K562 (cell line): ENCODE measurements around the gene POLR1A. TPM values are rescaled to one million over a fixed set of nuclear protein-coding genes. Genes with fewer than 3 reads are reported as not detected.

ENCODE experiments used
- ATAC-seq: fragments of 200-7000 bp; cut with Tn5 transposase; 3 replicates; pipeline ENCODE4 v1.9.1; 2020; ENCODE audit warnings: moderate library complexity
- BruUV-seq: library from RNA; stranded (reverse); fragments of 400-500 nt; replicated peaks from 2 replicates; lab custom pipeline; 2021; lab: Mats Ljungman, UMichigan
- CTCF ChIA-PET: fragments of 300-600 bp; formaldehyde crosslinking; extraction: SDS; loops from one replicate; lab custom pipeline; 2021; ENCODE audit warnings: low intra/inter-chr PET ratio; lab: Yijun Ruan, JAX
- POLR2A ChIA-PET: fragments of 300-600, 350-650 bp; sonication (Branson Sonifier 250); formaldehyde crosslinking; extraction: SDS; loops from one replicate; lab custom pipeline; 2021; ENCODE audit warnings: antibody characterized with exemption, inconsistent platforms; lab: Yijun Ruan, JAX
- DNase-seq, 4 experiments: peaks; one replicate each; pipeline versions ENCODE4 v3.0.0 to v3.0.0-alpha.2; 2011 to 2018; ENCODE audit warnings: low spot score in 3 of 4, mixed read lengths in 3 of 4; ENCODE audit errors: extremely low read depth in 1 of 4
- FAIRE-seq: peaks from 2 replicates; lab custom pipeline; 2011; peaks lifted over from hg19 to GRCh38; lab: Jason Lieb, UNC
- H2AFZ ChIP-seq: 2 replicates; pipeline ENCODE4 v1.6.0; 2011; ENCODE audit warnings: low read depth, low read length, control low read depth, inconsistent platforms
- H3K27ac ChIP-seq: fragments of 200-600 bp; 3 replicates; pipeline ENCODE4 v1.8.0; 2011; ENCODE audit warnings: low read depth, mild to moderate bottlenecking, control low read depth, inconsistent platforms, low read length, moderate library complexity, mixed read lengths; ENCODE audit errors: extremely low read depth
- H3K27me3 ChIP-seq, 2 experiments: fragments of 300-600 bp in 1 of 2; 2 replicates in 1 of 2; 3 replicates in 1 of 2; pipeline versions ENCODE4 v1.6.0 to v1.8.0; 2011; ENCODE audit warnings: inconsistent platforms in 2 of 2, low read length in 2 of 2, mild to moderate bottlenecking in 1 of 2, mixed read lengths in 1 of 2, moderate library complexity in 1 of 2; ENCODE audit not compliant: control insufficient read depth in 2 of 2, insufficient read depth in 2 of 2
- H3K36me3 ChIP-seq: fragments of 300-600 bp; 3 replicates; pipeline ENCODE4 v1.8.0; 2011; ENCODE audit warnings: mild to moderate bottlenecking, low read length, inconsistent platforms; ENCODE audit not compliant: control insufficient read depth, insufficient read depth
- H3K4me1 ChIP-seq, 2 experiments: fragments of 200-600 bp in 1 of 2; replicated peaks in 1 of 2; 2 replicates in 1 of 2; 3 replicates in 1 of 2; pipeline versions ENCODE4 v1.5.1 to v1.8.0; 2011; ENCODE audit warnings: inconsistent platforms in 2 of 2, low read length in 2 of 2, mild to moderate bottlenecking in 1 of 2, mixed read lengths in 1 of 2, moderate library complexity in 1 of 2; ENCODE audit not compliant: control insufficient read depth in 2 of 2, insufficient read depth in 2 of 2
- H3K4me2 ChIP-seq: 2 replicates; pipeline ENCODE4 v1.6.1; 2011; ENCODE audit warnings: low read length, control low read depth, inconsistent platforms, mixed read lengths; ENCODE audit not compliant: insufficient read depth
- H3K4me3 ChIP-seq: fragments of 200-600 bp; sonication (generic), shearing (Covaris generic); 2 replicates; pipeline ENCODE4 v1.5.1; 2016; ENCODE audit warnings: control low read depth, inconsistent platforms
- H3K79me2 ChIP-seq: fragments of 200-600 bp; 3 replicates; pipeline ENCODE4 v1.8.0; 2011; ENCODE audit warnings: low read length, inconsistent platforms; ENCODE audit not compliant: control insufficient read depth, insufficient read depth
- H3K9ac ChIP-seq, 2 experiments: 2 replicates each; pipeline versions ENCODE4 v1.6.0 to v1.6.1; 2011; ENCODE audit warnings: low read depth in 2 of 2, low read length in 2 of 2, control low read depth in 1 of 2, inconsistent platforms in 1 of 2, mild to moderate bottlenecking in 1 of 2, mixed read lengths in 1 of 2; ENCODE audit not compliant: insufficient read depth in 1 of 2
- H3K9me1 ChIP-seq: one replicate; pipeline ENCODE4 v1.6.0; 2011; ENCODE audit warnings: inconsistent platforms, mild to moderate bottlenecking, low read length, moderate library complexity; ENCODE audit not compliant: control insufficient read depth, insufficient read depth
- H3K9me3 ChIP-seq: replicated peaks from 2 replicates; pipeline ENCODE4 v1.5.1; 2011; ENCODE audit warnings: low read depth, low read length, inconsistent platforms; ENCODE audit not compliant: control insufficient read depth, insufficient read depth
- H4K20me1 ChIP-seq: replicated peaks from 2 replicates; pipeline ENCODE4 v1.6.1; 2011; ENCODE audit warnings: low read length, inconsistent platforms, mixed read lengths; ENCODE audit not compliant: control insufficient read depth, insufficient read depth
- DEAF1 ChIP-seq: fragments of 450-650 bp; formaldehyde crosslinking; IDR thresholded peaks from 2 replicates; pipeline ENCODE4 v1.4.0; 2020; ENCODE audit warnings: mild to moderate bottlenecking, moderate library complexity
- ELF2 ChIP-seq: fragments of 250-450 bp; sonication (Bioruptor Pico); IDR thresholded peaks from 2 replicates; pipeline ENCODE4 v1.5.0; 2021; ENCODE audit warnings: mild to moderate bottlenecking
- ID3 ChIP-seq, 2 experiments: fragments of 250-450 bp in 1 of 2; fragments of 450-650 bp in 1 of 2; sonication (Bioruptor Pico) in 1 of 2; IDR thresholded peaks; 2 replicates each; pipeline versions ENCODE4 v1.6.1 to v1.8.0; 2016 to 2021; ENCODE audit warnings: mild to moderate bottlenecking in 2 of 2, moderate library complexity in 2 of 2, missing compliant biosample characterization in 1 of 2, missing genetic modification characterization in 1 of 2
- KDM1A ChIP-seq, 2 experiments: fragments of 450-650 bp; IDR thresholded peaks; 2 replicates each; pipeline ENCODE4 v1.6.1; 2016; ENCODE audit warnings: mild to moderate bottlenecking in 2 of 2
- NEUROD1 ChIP-seq: fragments of 150-350 bp; IDR thresholded peaks from 2 replicates; pipeline ENCODE4 v1.6.1; 2014; ENCODE audit warnings: borderline replicate concordance, low read length, low read depth; ENCODE audit not compliant: partially characterized antibody
- NFIX ChIP-seq: fragments of 250-450 bp; sonication (Bioruptor Pico); IDR thresholded peaks from 2 replicates; pipeline ENCODE4 v1.4.0; 2020; ENCODE audit warnings: low read depth, mild to moderate bottlenecking, moderate library complexity
- TFE3 ChIP-seq: fragments of 450-650 bp; formaldehyde crosslinking; IDR thresholded peaks from 2 replicates; pipeline ENCODE4 v1.4.0; 2020; ENCODE audit warnings: mild to moderate bottlenecking, mixed read lengths
- THAP7 ChIP-seq: fragments of 250-450 bp; sonication (Bioruptor Pico); IDR thresholded peaks from 2 replicates; pipeline ENCODE4 v1.5.0; 2021
- ZNF140 ChIP-seq: fragments of 250-450 bp; sonication (Bioruptor Pico); IDR thresholded peaks from 2 replicates; pipeline ENCODE4 v1.8.0; 2021; ENCODE audit warnings: moderate library complexity, mild to moderate bottlenecking, inconsistent platforms
- ZNF3 ChIP-seq: fragments of 250-450 bp; sonication (Bioruptor Pico); IDR thresholded peaks from 2 replicates; pipeline ENCODE4 v1.5.0; 2021; ENCODE audit warnings: mild to moderate bottlenecking, moderate library complexity
- ZNF511 ChIP-seq: sonication (generic); formaldehyde crosslinking; IDR thresholded peaks from 2 replicates; pipeline ENCODE4 v1.8.0; 2022; ENCODE audit warnings: mild to moderate bottlenecking, missing genetic modification reagents
- WGBS: fragments of 100-300 bp; shearing (Covaris generic); methylation state at CpG from one replicate; pipeline ENCODE4 v1.1.6; 2016; ENCODE audit warnings: low coverage, mixed read lengths; ENCODE audit not compliant: insufficient coverage; ENCODE audit errors: missing lambda C conversion rate; 5-methylcytosine and 5-hydroxymethylcytosine counted together
- in situ Hi-C: fragments of 300-500 bp; cut with MboI; formaldehyde crosslinking; loops from 4 replicates; pipeline ENCODE4 v1.15.0; 2018; ENCODE audit warnings: inconsistent platforms, mixed read lengths
- intact Hi-C: fragments of 100-400 bp; cut with micrococcal nuclease; formaldehyde crosslinking; loops from 2 replicates; pipeline ENCODE4 v1.14.2; 2022
- polyA plus RNA-seq, 8 experiments: library from polyadenylated mRNA; depleted of rRNA in 4 of 8; stranded (reverse) in 5 of 8; unstranded in 3 of 8; fragments of >200 nt; fragmentation: Nextera tagmentation in 2 of 8; fragmentation: Illumina TruSeq in 1 of 8; extraction: Ambion mirVana in 2 of 8; extraction: Trizol in 1 of 8; gene quantifications; 2 replicates each; pipeline versions ENCODE4 v1.2.1 to v1.2.3, GENCODE V29; 2011 to 2014; ENCODE audit warnings: inconsistent platforms in 1 of 8, missing spikeins in 1 of 8
- total RNA-seq, 7 experiments: library from RNA; depleted of rRNA in 6 of 7; stranded (reverse); fragments of >200 nt in 6 of 7; fragmentation: Illumina TruSeq in 2 of 7; extraction: Trizol in 2 of 7; gene quantifications; 2 replicates each; pipeline versions ENCODE4 v1.2.1 to v1.2.3, GENCODE V29; 2011 to 2021; ENCODE audit warnings: low replicate concordance in 1 of 7

Gene POLR1A
- total and polyA plus RNA-seq, 9 of the 15 experiments (the other 6 are each of a cell fraction or from before 2014, with no cell fraction given), result 3.0 to 72.1 (median 21.8) TPM

- no peaks in the 10 kb centered on the region for H3K79me2 ChIP-seq
- H3K9me3 ChIP-seq, result peaks cover 5% of the 10 kb centered on the region
- H3K27ac ChIP-seq, result no peak overlapping the region
- intact Hi-C loops, result no loop called here
- ChIA-PET CTCF (no interaction called here), POLR2A (no interaction called here)
- no peaks in the 10 kb centered on the region for H3K4me1 ChIP-seq
- no peak overlapping the region for H2AFZ ChIP-seq
- H3K9ac ChIP-seq, result no peak overlapping the region
- H4K20me1 ChIP-seq, result no peaks in the 10 kb centered on the region
- H3K36me3 ChIP-seq, result no peaks in the 10 kb centered on the region
- in situ Hi-C loops, result no loop called here
- no peak overlapping the region for H3K4me2 ChIP-seq
- no peak for DNase-seq
- TF ChIP-seq KDM1A (IDR thresholded peaks at IDR 0.05) (no peak), NEUROD1 (no peak)
- 24% methylated on average over 1 of the region's 1 CpG for WGBS
- FAIRE-seq, result no peak
- no peaks in the 10 kb centered on the region for H3K9me1 ChIP-seq
- no peak for ATAC-seq
- no peak overlapping the region for H3K4me3 ChIP-seq
- no peaks in the 10 kb centered on the region for H3K27me3 ChIP-seq
- BruUV-seq, result no TSS peak
Observed at GRCh38 chr2:85974390-85974789, 131.3 kb downstream of the POLR1A start.

GRCh38 chr2:85972355-85972754 lies 133.3 kb downstream of the POLR1A start:
- no peak overlapping the region for H3K4me3 ChIP-seq
- intact Hi-C loops (no loop called here), in situ Hi-C loops (no loop called here)
- no peaks in the 10 kb centered on the region for H4K20me1 ChIP-seq
- H3K36me3 ChIP-seq, result no peaks in the 10 kb centered on the region
- H3K9me3 ChIP-seq, result peaks cover 5% of the 10 kb centered on the region
- H3K4me2 ChIP-seq, result no peak overlapping the region
- DNase-seq, result no peak
- H2AFZ ChIP-seq, result no peak overlapping the region
- FAIRE-seq, result no peak
- ATAC-seq, result no peak
- no peak overlapping the region for H3K27ac ChIP-seq
- ChIA-PET CTCF (no interaction called here), POLR2A (no interaction called here)
- no TSS peak for BruUV-seq
- H3K9ac ChIP-seq, result no peak overlapping the region
- no peaks in the 10 kb centered on the region for H3K27me3 ChIP-seq
- 36% methylated on average over 1 of the region's 1 CpG for WGBS
- no peaks in the 10 kb centered on the region for H3K9me1 ChIP-seq
- no peaks in the 10 kb centered on the region for H3K79me2 ChIP-seq
- no peaks in the 10 kb centered on the region for H3K4me1 ChIP-seq
- TF ChIP-seq THAP7 (CRISPR knock-in tag), result no peak
- no peak for TF ChIP-seq NFIX
- TF ChIP-seq TFE3 (CRISPR knock-in tag), result no peak
- TF ChIP-seq ZNF140, result no peak
- TF ChIP-seq ID3 (CRISPR knock-in tag; IDR thresholded peaks at IDR 0.05), result no peak
- no peak for TF ChIP-seq ID3 (tag; IDR thresholded peaks at IDR 0.05)
- no peak for TF ChIP-seq ELF2 (CRISPR knock-in tag)
- TF ChIP-seq ZNF511 (CRISPR knock-in tag), result no peak
- no peak for TF ChIP-seq DEAF1 (CRISPR knock-in tag)
- no peak for TF ChIP-seq ZNF3 (CRISPR knock-in tag)
